Esophagus muscularis mucosa (tissue), 4 donors: ENCODE data around the gene PRKD2. TPM values are rescaled to one million over a fixed set of nuclear protein-coding genes. Genes with fewer than 3 reads are reported as not detected.

Experiments used
- DNase-seq: peaks from one replicate; pipeline ENCODE4 v3.0.0-alpha.2; 2017; ENCODE audit errors: extremely low spot score
- H3K27ac ChIP-seq, 4 donors: fragments of 200-600 bp; sonication (generic); replicated peaks in 1 of 4; 1 replicate in 3 of 4; 2 replicates in 1 of 4; pipeline ENCODE4 v1.5.1; 2016 to 2019; ENCODE audit warnings: mild to moderate bottlenecking in 1 of 4
- H3K27me3 ChIP-seq, 4 donors: fragments of 200-600 bp; sonication (generic); one replicate each; pipeline versions ENCODE4 v1.5.1 to v1.6.0; 2016 to 2019
- H3K36me3 ChIP-seq, 4 donors: fragments of 200-600 bp; sonication (generic); one replicate each; pipeline ENCODE4 v1.5.1; 2016 to 2019
- H3K4me1 ChIP-seq, 4 donors: fragments of 200-600 bp; sonication (generic); one replicate each; pipeline ENCODE4 v1.5.1; 2016 to 2019
- H3K4me3 ChIP-seq, 4 donors: fragments of 200-600 bp; sonication (generic); 1 replicate in 2 of 4; 2 replicates in 2 of 4; pipeline ENCODE4 v1.5.1; 2016 to 2019; ENCODE audit warnings: mild to moderate bottlenecking in 4 of 4, moderate library complexity in 1 of 4
- H3K9me3 ChIP-seq, 4 donors: fragments of 200-600 bp; sonication (generic); 1 replicate in 3 of 4; 2 replicates in 1 of 4; pipeline ENCODE4 v1.5.1; 2016 to 2019
- EP300 ChIP-seq: sonication (generic); formaldehyde crosslinking; IDR thresholded peaks from one replicate; pipeline ENCODE4 v1.6.1; 2017; ENCODE audit warnings: antibody characterized with exemption
- POLR2A ChIP-seq: fragments of 450-650 bp; IDR thresholded peaks from one replicate; pipeline ENCODE4 v1.6.1; 2017; ENCODE audit warnings: antibody characterized with exemption, moderate library complexity, mild to moderate bottlenecking, low read depth
- POLR2AphosphoS5 ChIP-seq, 2 donors: sonication (generic); formaldehyde crosslinking; IDR thresholded peaks; one replicate each; pipeline ENCODE4 v1.6.1; 2017; ENCODE audit warnings: antibody characterized with exemption in 2 of 2
- WGBS: methylation state at CpG from one replicate; pipeline ENCODE4 v1.1.5; 2018; 5-methylcytosine and 5-hydroxymethylcytosine counted together
- intact Hi-C: fragments of 100-400 bp; cut with DNase I; formaldehyde crosslinking; loops from one replicate; pipeline ENCODE4 v1.15.1; 2023
- total RNA-seq, 4 donors: library from RNA; depleted of rRNA; stranded (reverse); fragments of >200 nt; gene quantifications; one replicate each; pipeline versions ENCODE4 v1.1.0 to v1.2.1, GENCODE V29; 2016
- TF ChIP-seq, protein P1 (sequence below), 3 experiments: fragments of 200-600 bp in 2 of 3; fragments of 450-650 bp in 1 of 3; sonication (generic) in 2 of 3; IDR thresholded peaks; one replicate each; pipeline ENCODE4 v1.5.1; 2017 to 2019; ENCODE audit warnings: antibody characterized with exemption in 3 of 3, mild to moderate bottlenecking in 2 of 3, moderate library complexity in 1 of 3

PRKD2 gene
- total RNA-seq, 4 donors from 2014 or later: 12.8 to 33.3 (median 22.4) TPM

DNA sequence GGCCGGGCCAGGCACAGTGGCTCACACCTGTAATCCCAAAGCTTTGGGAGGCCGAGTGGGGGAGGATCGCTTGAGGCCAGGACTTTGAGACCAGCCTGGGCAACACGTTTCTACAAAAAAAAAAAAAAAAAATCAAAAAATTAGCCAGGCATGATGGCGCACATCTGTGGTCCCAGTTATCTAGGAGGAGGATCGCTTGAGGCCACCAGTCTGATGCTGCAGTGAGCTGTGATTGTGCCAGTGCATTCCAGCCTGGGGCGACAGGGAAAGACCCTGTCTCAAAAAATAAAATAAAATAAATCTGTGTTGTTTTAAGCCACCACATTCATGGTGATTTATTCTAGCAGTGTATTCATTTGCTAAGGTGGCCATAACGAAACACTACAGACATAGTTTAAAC is 51.8 kb downstream of the PRKD2 start:
- no peaks in the 10 kb centered on the region for H3K9me3 ChIP-seq
- H3K27me3 ChIP-seq: no peaks in the 10 kb centered on the region
- intact Hi-C loops: loop anchor here (10.0 kb wide), 1 partner anchor 130 kb away; no protein-coding TSS in a partner anchor
- H3K4me3 ChIP-seq: no peak overlapping the region
- TF ChIP-seq EP300 (no peak), POLR2AphosphoS5 (IDR thresholded peaks at IDR 0.05) (no peak), POLR2A (no peak)
- TF ChIP-seq, protein P1, sequence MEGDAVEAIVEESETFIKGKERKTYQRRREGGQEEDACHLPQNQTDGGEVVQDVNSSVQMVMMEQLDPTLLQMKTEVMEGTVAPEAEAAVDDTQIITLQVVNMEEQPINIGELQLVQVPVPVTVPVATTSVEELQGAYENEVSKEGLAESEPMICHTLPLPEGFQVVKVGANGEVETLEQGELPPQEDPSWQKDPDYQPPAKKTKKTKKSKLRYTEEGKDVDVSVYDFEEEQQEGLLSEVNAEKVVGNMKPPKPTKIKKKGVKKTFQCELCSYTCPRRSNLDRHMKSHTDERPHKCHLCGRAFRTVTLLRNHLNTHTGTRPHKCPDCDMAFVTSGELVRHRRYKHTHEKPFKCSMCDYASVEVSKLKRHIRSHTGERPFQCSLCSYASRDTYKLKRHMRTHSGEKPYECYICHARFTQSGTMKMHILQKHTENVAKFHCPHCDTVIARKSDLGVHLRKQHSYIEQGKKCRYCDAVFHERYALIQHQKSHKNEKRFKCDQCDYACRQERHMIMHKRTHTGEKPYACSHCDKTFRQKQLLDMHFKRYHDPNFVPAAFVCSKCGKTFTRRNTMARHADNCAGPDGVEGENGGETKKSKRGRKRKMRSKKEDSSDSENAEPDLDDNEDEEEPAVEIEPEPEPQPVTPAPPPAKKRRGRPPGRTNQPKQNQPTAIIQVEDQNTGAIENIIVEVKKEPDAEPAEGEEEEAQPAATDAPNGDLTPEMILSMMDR (IDR thresholded peaks at IDR 0.05): no peak
- DNase-seq: no peak
- peaks cover 12 to 19% (median 16%) of the 10 kb centered on the region in 4 donors for H3K4me1 ChIP-seq
- no peak overlapping the region for H3K27ac ChIP-seq
- H3K36me3 ChIP-seq: no peaks in the 10 kb centered on the region
- WGBS: 86% methylated on average over 8 of the region's 8 CpGs

DNA sequence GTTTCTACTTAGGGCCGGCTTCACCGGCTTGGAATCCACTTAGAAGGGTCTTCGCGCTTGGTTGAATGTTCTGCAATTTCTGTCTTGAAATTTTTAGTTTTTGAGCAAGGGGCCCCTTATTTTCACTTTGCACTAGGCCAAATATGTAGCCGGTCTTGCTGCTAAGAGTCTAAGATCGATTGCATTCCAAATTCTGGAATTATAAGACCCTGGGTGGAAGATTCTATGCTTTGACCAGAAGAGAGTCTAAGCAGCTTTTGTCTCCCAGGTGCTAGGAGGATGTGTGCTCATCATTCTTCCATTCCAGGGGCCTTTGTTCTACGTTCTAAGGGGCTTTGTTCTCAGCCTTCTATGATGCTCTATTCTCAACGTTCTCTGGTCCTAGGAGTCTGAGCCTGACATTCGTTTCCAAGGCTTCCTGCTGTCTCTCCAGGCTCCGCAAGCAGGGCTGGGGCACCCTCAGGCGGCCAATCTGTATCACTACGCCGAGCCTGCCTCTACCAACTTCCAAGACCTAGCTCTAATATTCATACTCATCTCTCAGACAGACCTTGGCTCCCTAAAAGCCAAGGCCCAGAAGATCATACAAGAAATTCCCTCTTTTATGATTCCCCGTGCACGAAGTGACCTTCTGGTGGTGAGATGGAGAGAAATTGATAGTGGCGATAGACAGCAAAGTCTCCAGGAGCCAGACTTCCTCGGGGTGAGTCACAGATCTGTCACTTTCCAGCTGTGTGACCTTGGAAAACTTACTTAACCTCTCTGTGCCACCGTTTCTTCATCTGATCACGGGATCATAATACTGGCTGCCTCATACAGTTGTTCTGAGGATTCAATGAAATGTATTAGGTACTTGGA is 55.0 kb downstream of the PRKD2 start:
- WGBS: 4% methylated on average over 19 of the region's 19 CpGs
- peaks cover 0 to 9% (median 0%) of the 10 kb centered on the region in 4 donors for H3K27me3 ChIP-seq
- no peaks in the 10 kb centered on the region for H3K9me3 ChIP-seq
- intact Hi-C loops: loop anchor here (1.0 to 10.0 kb wide), 2 partner anchors 48 to 127 kb away; no protein-coding TSS in a partner anchor
- TF ChIP-seq, protein P1 (IDR thresholded peaks at IDR 0.05): peak; percentile 95 to 99 (median 97)
- TF ChIP-seq POLR2A (no peak), POLR2AphosphoS5 (IDR thresholded peaks at IDR 0.05) (peak in 1 of 2 donors; percentile 71), EP300 (no peak)
- DNase-seq: peak; percentile 96
- no peaks in the 10 kb centered on the region for H3K36me3 ChIP-seq
- H3K27ac ChIP-seq: peak overlapping the region; percentile 73 to 97 (median 90)
- peaks cover 20 to 46% (median 43%) of the 10 kb centered on the region in 4 donors for H3K4me1 ChIP-seq
- H3K4me3 ChIP-seq: peak overlapping the region; percentile 41 to 94 (median 62)

DNA sequence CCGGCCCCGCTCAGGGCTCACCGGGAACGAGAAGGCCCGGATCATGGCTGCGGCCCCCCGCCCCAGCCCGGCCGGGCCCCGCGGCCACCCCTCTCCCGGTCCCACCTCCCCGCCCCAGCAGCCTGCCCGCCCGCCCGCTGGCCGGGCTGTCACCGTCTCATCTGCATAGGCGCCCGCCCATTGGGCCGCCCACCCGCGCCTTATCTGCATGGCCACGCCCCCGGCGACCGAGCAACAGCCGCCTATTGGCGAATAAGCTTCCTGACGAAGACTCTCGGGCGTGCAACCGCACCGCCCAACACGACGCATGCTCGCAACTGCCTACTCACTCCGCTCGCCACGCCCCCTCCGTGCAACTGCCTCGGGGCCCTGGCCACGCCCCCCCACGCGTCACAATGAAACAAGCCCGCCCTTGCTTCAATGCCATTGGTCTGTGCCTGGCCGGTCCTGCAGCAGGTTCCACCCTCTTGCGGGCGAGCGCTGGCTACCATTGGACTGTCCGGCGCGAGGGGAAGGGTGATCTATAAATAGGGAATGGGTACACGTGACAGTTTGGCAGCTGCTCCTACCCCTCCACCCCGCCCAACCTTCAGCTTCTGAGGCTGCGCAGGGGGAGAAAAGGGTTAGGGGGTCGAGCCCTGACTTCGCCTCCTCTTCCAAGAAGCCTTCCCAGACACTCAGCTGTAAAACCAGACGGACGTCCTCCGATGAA is 55.7 kb downstream of the PRKD2 start, which contains the start of gene DACT3:
Gene DACT3, minus strand, starts transcription at position 163 of the 712 bp plus-strand sequence. Its CDS starts 118 bp downstream, at position 45.
- Histone ChIP-seq H3K9me3 (no peaks in the 10 kb centered on the region), H3K4me3 (peak within 1 kb of the TSS; percentile 74 to 94 (median 80)), H3K27ac (peak within 1 kb of the TSS; percentile 93 to 97 (median 94)), H3K36me3 (no peaks in the 10 kb centered on the region), H3K27me3 (peaks cover 0 to 9% (median 0%) of the 10 kb centered on the region in 4 donors), H3K4me1 (peaks cover 20 to 54% (median 47%) of the 10 kb centered on the region in 4 donors)
- intact Hi-C loops: loop anchor here (10.0 kb wide), 1 partner anchor 126 kb away; no protein-coding TSS in a partner anchor
- TF ChIP-seq POLR2A (no peak), POLR2AphosphoS5 (IDR thresholded peaks at IDR 0.05) (peak; percentile 76 to 88)
- 2% methylated on average over 19 of the region's 61 CpGs for WGBS
- DNase-seq: peak; percentile 100

DNA sequence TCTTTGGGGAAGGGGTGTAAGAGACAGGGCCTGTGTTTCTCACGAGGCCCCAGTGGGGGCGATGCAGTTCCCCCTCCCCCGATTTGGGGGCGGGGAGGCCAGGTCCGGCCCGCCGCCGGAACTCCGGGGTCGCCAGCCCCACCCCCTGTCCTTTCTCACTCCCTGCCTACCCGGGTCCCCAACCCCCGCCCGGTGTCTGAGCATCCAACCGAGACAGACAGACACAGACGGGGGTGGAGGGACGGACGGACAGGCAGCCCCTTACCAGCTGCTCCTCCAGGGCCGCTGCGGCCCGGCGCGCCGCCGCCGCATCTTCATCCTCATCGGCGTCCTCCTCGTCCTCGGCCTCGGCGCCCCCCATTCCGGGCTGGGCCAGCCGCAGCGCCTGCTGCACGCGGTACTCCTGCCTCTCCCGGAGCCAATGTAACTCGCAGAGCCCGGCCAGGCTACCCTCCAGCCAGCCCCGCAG is 56.3 kb downstream of the PRKD2 start:
- Histone ChIP-seq H3K36me3 (no peaks in the 10 kb centered on the region), H3K27ac (peak overlapping the region; percentile 93 to 97 (median 94)), H3K9me3 (no peaks in the 10 kb centered on the region), H3K4me3 (peak overlapping the region; percentile 74 to 94 (median 80)), H3K27me3 (peaks cover 0 to 9% (median 0%) of the 10 kb centered on the region in 4 donors), H3K4me1 (peaks cover 20 to 59% (median 49%) of the 10 kb centered on the region in 4 donors)
- intact Hi-C loops: loop anchor here (10.0 kb wide), 1 partner anchor 126 kb away; no protein-coding TSS in a partner anchor
- DNase-seq: no peak
- no CpG with 5 or more reads among the region's 40 CpGs for whole genome bisulfite sequencing
- TF ChIP-seq, protein P1 (IDR thresholded peaks at IDR 0.05): no peak
- TF ChIP-seq POLR2AphosphoS5 (IDR thresholded peaks at IDR 0.05) (no peak), EP300 (no peak), POLR2A (peak; percentile 58)
